Measurements from ENCODE around the gene RAPGEF1.
"Not testable (repeated sequence)": the region's sequence is repeated elsewhere in the genome, so short reads cannot be mapped to it uniquely, and the experiment has no call there.

The RAPGEF1 gene

DNA sequence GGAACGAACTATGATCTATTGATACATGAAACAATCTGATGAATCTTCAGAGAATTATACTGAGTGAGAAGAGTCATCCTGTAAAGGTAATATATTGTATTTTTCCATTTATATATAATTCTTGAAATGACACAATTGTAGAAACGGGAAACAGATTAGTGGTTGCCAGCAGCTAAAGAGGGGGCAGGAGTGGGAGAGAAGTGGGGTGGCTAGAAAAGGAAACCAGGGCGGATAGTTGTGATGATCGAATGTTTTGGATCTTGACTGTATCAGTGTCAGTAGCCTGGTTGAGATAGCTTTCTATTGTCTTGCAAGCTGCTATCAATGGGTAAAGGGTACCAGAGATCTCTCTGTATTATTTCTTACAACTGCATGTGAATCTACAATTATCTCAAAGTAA lies 17.7 kb upstream of the RAPGEF1 start:
- Histone ChIP-seq H3K79me2 (ENCODE audit: low read length) (no peaks in the 10 kb centered on the region), H4K20me1 (ENCODE audit: insufficient read depth, low read length) (no peaks in the 10 kb centered on the region), H3K9ac (ENCODE audit: low read length) (no peak overlapping the region), H3K4me1 (ENCODE audit: low read length) (peaks cover 4% of the 10 kb centered on the region; the same call in 1 of the 2 replicates), H3K9me2 (replicated peaks; ENCODE audit: insufficient read depth, low read length) (no peaks in the 10 kb centered on the region), H3K4me3 (ENCODE audit: low read length) (no peak overlapping the region), H3K9me3 (replicated peaks; ENCODE audit: insufficient read depth, low read length) (no peaks in the 10 kb centered on the region), H3K27me3 (replicated peaks; ENCODE audit: insufficient read depth, low read length) (peaks cover 51% of the 10 kb centered on the region), H3K27ac (ENCODE audit: low read length) (no peak overlapping the region), H3F3A (ENCODE audit: insufficient read depth, low read length) (no peaks in the 10 kb centered on the region), H3K4me2 (ENCODE audit: low read depth, low read length) (no peak overlapping the region), H2AFZ (ENCODE audit: low read length) (no peak overlapping the region), H3K36me3 (replicated peaks; ENCODE audit: insufficient read depth, low read length) (no peaks in the 10 kb centered on the region)
- TF ChIP-seq EZH2phosphoT487 (IDR thresholded peaks at IDR 0.05; ENCODE audit: low read length) (no peak), EZH2 (optimal IDR thresholded peaks at IDR 0.05; ENCODE audit: low read depth, low read length) (no peak)
- TF ChIP-seq, protein P1, sequence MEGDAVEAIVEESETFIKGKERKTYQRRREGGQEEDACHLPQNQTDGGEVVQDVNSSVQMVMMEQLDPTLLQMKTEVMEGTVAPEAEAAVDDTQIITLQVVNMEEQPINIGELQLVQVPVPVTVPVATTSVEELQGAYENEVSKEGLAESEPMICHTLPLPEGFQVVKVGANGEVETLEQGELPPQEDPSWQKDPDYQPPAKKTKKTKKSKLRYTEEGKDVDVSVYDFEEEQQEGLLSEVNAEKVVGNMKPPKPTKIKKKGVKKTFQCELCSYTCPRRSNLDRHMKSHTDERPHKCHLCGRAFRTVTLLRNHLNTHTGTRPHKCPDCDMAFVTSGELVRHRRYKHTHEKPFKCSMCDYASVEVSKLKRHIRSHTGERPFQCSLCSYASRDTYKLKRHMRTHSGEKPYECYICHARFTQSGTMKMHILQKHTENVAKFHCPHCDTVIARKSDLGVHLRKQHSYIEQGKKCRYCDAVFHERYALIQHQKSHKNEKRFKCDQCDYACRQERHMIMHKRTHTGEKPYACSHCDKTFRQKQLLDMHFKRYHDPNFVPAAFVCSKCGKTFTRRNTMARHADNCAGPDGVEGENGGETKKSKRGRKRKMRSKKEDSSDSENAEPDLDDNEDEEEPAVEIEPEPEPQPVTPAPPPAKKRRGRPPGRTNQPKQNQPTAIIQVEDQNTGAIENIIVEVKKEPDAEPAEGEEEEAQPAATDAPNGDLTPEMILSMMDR (IDR thresholded peaks at IDR 0.05; ENCODE audit: low read length): no peak
- no peak for DNase-seq

DNA sequence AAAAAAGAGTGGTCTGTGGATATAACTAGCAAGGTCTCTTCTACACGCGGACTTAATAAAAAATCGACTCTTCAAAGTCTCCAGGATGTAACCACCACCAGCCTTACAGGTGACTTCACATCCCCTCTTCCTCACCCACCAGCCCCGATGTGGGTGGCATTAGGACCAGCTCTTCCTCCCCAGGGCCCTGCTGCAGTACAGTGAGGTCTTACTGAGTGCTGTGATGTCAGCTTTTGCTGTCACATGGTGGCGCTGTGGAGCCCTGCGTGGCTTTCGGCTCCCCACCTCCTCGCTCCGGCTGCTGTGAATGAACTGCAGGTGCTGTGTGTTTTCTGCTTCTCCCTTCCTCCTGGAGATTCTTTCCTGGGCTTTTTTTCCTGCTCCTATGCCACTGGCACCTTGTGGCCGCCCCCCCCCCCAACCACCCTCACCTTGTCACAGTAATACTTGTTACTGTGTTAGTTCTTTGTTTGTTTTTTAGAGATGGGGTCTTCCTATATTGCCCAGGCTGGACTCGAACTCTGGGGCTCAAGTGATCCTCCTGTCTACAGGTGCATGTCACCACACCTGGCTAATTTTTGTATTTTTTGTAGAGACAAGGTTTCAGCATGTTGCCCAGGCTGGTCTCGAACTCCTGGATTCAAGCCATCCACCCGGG lies 15.8 kb upstream of the RAPGEF1 start:
- Histone ChIP-seq H3K27me3 (replicated peaks; ENCODE audit: insufficient read depth, low read length) (peaks cover 53% of the 10 kb centered on the region), H3K9me3 (replicated peaks; ENCODE audit: insufficient read depth, low read length) (no peaks in the 10 kb centered on the region), H2AFZ (ENCODE audit: low read length) (peak overlapping the region; percentile 33; the same call in 1 of the 2 replicates), H3K9ac (ENCODE audit: low read length) (no peak overlapping the region), H3K4me2 (ENCODE audit: low read depth, low read length) (peak overlapping the region; percentile 29; the same call in 1 of the 2 replicates), H3F3A (ENCODE audit: insufficient read depth, low read length) (no peaks in the 10 kb centered on the region), H3K36me3 (replicated peaks; ENCODE audit: insufficient read depth, low read length) (no peaks in the 10 kb centered on the region), H3K4me3 (ENCODE audit: low read length) (no peak overlapping the region), H4K20me1 (ENCODE audit: insufficient read depth, low read length) (no peaks in the 10 kb centered on the region), H3K4me1 (ENCODE audit: low read length) (no peaks in the 10 kb centered on the region), H3K27ac (ENCODE audit: low read length) (no peak overlapping the region), H3K79me2 (ENCODE audit: low read length) (no peaks in the 10 kb centered on the region), H3K9me2 (replicated peaks; ENCODE audit: insufficient read depth, low read length) (no peaks in the 10 kb centered on the region)
- TF ChIP-seq, protein P1 (IDR thresholded peaks at IDR 0.05; ENCODE audit: low read length): peak; percentile 90
- no peak for TF ChIP-seq EZH2 (optimal IDR thresholded peaks at IDR 0.05; ENCODE audit: low read depth, low read length)
- no peak for TF ChIP-seq EZH2phosphoT487 (IDR thresholded peaks at IDR 0.05; ENCODE audit: low read length)
- DNase-seq: peak; percentile 87

DNA sequence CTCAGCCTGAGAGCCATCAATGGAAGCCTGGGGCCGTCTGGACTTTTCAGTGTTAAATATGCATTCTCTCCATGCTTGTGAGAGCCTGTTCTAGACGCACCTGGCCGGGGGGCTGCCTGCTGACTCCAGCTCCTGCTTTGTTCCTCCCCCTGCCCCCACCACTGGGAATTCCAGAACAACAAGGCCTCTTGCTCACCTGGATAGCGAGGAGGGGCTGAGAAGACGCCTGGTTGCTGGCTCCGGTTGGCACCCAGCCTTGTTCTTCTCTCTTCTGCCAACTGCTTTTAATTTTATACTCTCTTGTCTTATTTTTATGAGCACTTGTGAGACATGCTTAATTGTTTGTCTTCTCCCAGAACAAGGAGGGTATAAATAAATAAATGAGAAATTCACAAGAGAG lies 15.0 kb upstream of the RAPGEF1 start:
- Histone ChIP-seq H3K9me2 (replicated peaks; ENCODE audit: insufficient read depth, low read length) (no peaks in the 10 kb centered on the region), H3K27ac (ENCODE audit: low read length) (no peak overlapping the region), H3K4me2 (ENCODE audit: low read depth, low read length) (no peak overlapping the region), H3K4me1 (ENCODE audit: low read length) (no peaks in the 10 kb centered on the region), H3K27me3 (replicated peaks; ENCODE audit: insufficient read depth, low read length) (peaks cover 53% of the 10 kb centered on the region), H3K79me2 (ENCODE audit: low read length) (no peaks in the 10 kb centered on the region), H3F3A (ENCODE audit: insufficient read depth, low read length) (no peaks in the 10 kb centered on the region), H3K4me3 (ENCODE audit: low read length) (no peak overlapping the region), H4K20me1 (ENCODE audit: insufficient read depth, low read length) (no peaks in the 10 kb centered on the region), H2AFZ (ENCODE audit: low read length) (no peak overlapping the region), H3K9me3 (replicated peaks; ENCODE audit: insufficient read depth, low read length) (no peaks in the 10 kb centered on the region), H3K36me3 (replicated peaks; ENCODE audit: insufficient read depth, low read length) (no peaks in the 10 kb centered on the region), H3K9ac (ENCODE audit: low read length) (no peak overlapping the region)
- TF ChIP-seq, protein P1 (IDR thresholded peaks at IDR 0.05; ENCODE audit: low read length): no peak
- no peak for TF ChIP-seq EZH2 (optimal IDR thresholded peaks at IDR 0.05; ENCODE audit: low read depth, low read length)
- TF ChIP-seq EZH2phosphoT487 (IDR thresholded peaks at IDR 0.05; ENCODE audit: low read length): no peak
- DNase-seq: no peak

DNA sequence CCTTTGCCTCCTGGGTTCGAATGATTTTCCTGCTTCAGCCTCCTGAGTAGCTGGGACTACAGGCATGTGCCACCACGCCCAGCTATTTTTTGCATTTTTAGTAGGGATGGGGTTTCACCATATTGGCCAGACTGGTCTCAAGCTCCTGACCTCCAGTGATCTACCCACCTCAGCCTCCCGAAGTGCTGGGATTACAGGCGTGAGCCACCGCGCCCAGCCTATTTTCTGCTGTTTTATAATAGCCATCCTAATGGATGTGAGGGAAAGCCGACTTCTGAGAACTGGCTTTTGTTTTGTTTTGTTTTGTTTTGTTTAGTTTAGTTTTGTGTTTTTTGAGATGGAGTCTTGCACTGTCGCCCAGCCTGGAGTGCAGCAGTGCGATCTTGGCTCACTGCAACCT lies 13.9 kb upstream of the RAPGEF1 start:
- H3K9me3 ChIP-seq (replicated peaks; ENCODE audit: insufficient read depth, low read length); H3K36me3 ChIP-seq (replicated peaks; ENCODE audit: insufficient read depth, low read length); H3K4me3 ChIP-seq (ENCODE audit: low read length); H3F3A ChIP-seq (ENCODE audit: insufficient read depth, low read length); H3K9ac ChIP-seq (ENCODE audit: low read length); H4K20me1 ChIP-seq (ENCODE audit: insufficient read depth, low read length); DNase-seq; H3K4me1 ChIP-seq (ENCODE audit: low read length); H2AFZ ChIP-seq (ENCODE audit: low read length); H3K9me2 ChIP-seq (replicated peaks; ENCODE audit: insufficient read depth, low read length); H3K4me2 ChIP-seq (ENCODE audit: low read depth, low read length); H3K27ac ChIP-seq (ENCODE audit: low read length); H3K79me2 ChIP-seq (ENCODE audit: low read length): not testable (repeated sequence)
- H3K27me3 ChIP-seq (replicated peaks; ENCODE audit: insufficient read depth, low read length): peaks cover 44% of the 10 kb centered on the region
